Endothelial cell of umbilical vein (primary cell): Measurements from ENCODE around the gene MICAL3. TPM values are rescaled to one million over a fixed set of nuclear protein-coding genes. Genes with fewer than 3 reads are reported as not detected.

Source experiments
- BruUV-seq: library from RNA; stranded (reverse); fragments of 400-500 nt; replicated peaks from 2 replicates; lab custom pipeline; 2021; lab: Mats Ljungman, UMichigan
- CTCF ChIA-PET: fragments of 300-600, 350-600 bp; sonication (Branson Sonifier 250); formaldehyde crosslinking; loops from one replicate; lab custom pipeline; 2021; ENCODE audit warnings: antibody characterized with exemption, inconsistent platforms; lab: Charles Lee
- POLR2A ChIA-PET: fragments of 300-600, 350-600 bp; sonication (Branson Sonifier 250); formaldehyde crosslinking; loops from one replicate; lab custom pipeline; 2021; ENCODE audit warnings: antibody characterized with exemption, inconsistent platforms; lab: Charles Lee
- DNase-seq: peaks from one replicate; pipeline ENCODE4 v3.0.0-alpha.2; 2011; ENCODE audit warnings: low read depth, low spot score
- FAIRE-seq: peaks from 2 replicates; lab custom pipeline; 2011; peaks lifted over from hg19 to GRCh38; lab: Jason Lieb, UNC
- H2AFZ ChIP-seq: 2 replicates; pipeline ENCODE4 v1.6.0; 2012; ENCODE audit warnings: low read depth, low read length, control low read depth, inconsistent platforms
- H3K27ac ChIP-seq: 2 replicates; pipeline ENCODE4 v1.5.1; 2011; ENCODE audit warnings: low read depth, mild to moderate bottlenecking, control low read depth, low read length, moderate library complexity; ENCODE audit not compliant: insufficient read depth
- H3K27me3 ChIP-seq, 2 experiments: 2 replicates each; pipeline versions ENCODE4 v1.6.0 to v1.6.1; 2011; ENCODE audit warnings: low read length in 2 of 2, mixed read lengths in 1 of 2; ENCODE audit not compliant: control insufficient read depth in 2 of 2, insufficient read depth in 2 of 2
- H3K36me3 ChIP-seq, 2 experiments: 2 replicates in 1 of 2; 3 replicates in 1 of 2; pipeline ENCODE4 v1.5.1; 2011; ENCODE audit warnings: low read length in 2 of 2, mild to moderate bottlenecking in 1 of 2, moderate library complexity in 1 of 2; ENCODE audit not compliant: control insufficient read depth in 2 of 2, insufficient read depth in 2 of 2; ENCODE audit errors: extremely low read depth in 1 of 2
- H3K4me1 ChIP-seq: 3 replicates; pipeline ENCODE4 v1.5.1; 2011; ENCODE audit warnings: mild to moderate bottlenecking, low read length; ENCODE audit not compliant: control insufficient read depth, insufficient read depth; ENCODE audit errors: extremely low read depth
- H3K4me2 ChIP-seq: 2 replicates; pipeline ENCODE4 v1.6.1; 2011; ENCODE audit warnings: low read length, control low read depth, mixed read lengths; ENCODE audit not compliant: insufficient read depth
- H3K4me3 ChIP-seq, 3 experiments: fragments of 200-600 bp in 1 of 3; sonication (generic), shearing (Covaris generic) in 1 of 3; replicated peaks in 1 of 3; 2 replicates each; pipeline ENCODE4 v1.5.1; 2011 to 2016; ENCODE audit warnings: control low read depth in 3 of 3, low read length in 3 of 3, mild to moderate bottlenecking in 2 of 3, inconsistent platforms in 1 of 3, low read depth in 1 of 3, moderate library complexity in 1 of 3; ENCODE audit not compliant: insufficient read depth in 1 of 3
- H3K79me2 ChIP-seq: 2 replicates; pipeline ENCODE4 v1.6.0; 2012; ENCODE audit warnings: low read length, inconsistent platforms; ENCODE audit not compliant: control insufficient read depth, insufficient read depth
- H3K9ac ChIP-seq: replicated peaks from 2 replicates; pipeline ENCODE3; 2011; ENCODE audit warnings: low read length, control low read depth; ENCODE audit not compliant: insufficient read depth; ENCODE audit errors: extremely low read depth
- H3K9me1 ChIP-seq: replicated peaks from 3 replicates; pipeline ENCODE4 v1.6.0; 2011; ENCODE audit warnings: mild to moderate bottlenecking, low read length; ENCODE audit not compliant: control insufficient read depth, insufficient read depth; ENCODE audit errors: extremely low read depth
- H3K9me3 ChIP-seq: replicated peaks from 2 replicates; pipeline ENCODE4 v1.5.1; 2012; ENCODE audit warnings: low read length, inconsistent platforms; ENCODE audit not compliant: control insufficient read depth, insufficient read depth
- H4K20me1 ChIP-seq: replicated peaks from 2 replicates; pipeline ENCODE3; 2011; ENCODE audit warnings: mild to moderate bottlenecking, low read length; ENCODE audit not compliant: control insufficient read depth, insufficient read depth; ENCODE audit errors: extremely low read depth
- CTCF ChIP-seq, 2 donors: IDR thresholded peaks; 1 replicate in 1 of 2; 2 replicates in 1 of 2; pipeline ENCODE4 v1.5.1; 2011; ENCODE audit warnings: low read length in 2 of 2, mild to moderate bottlenecking in 2 of 2, moderate library complexity in 2 of 2, control low read depth in 1 of 2, inconsistent platforms in 1 of 2, low read depth in 1 of 2; ENCODE audit not compliant: insufficient read depth in 1 of 2; ENCODE audit errors: extremely low read depth in 1 of 2
- EZH2 ChIP-seq: IDR thresholded peaks from 2 replicates; pipeline ENCODE4 v1.6.1; 2012; ENCODE audit warnings: borderline replicate concordance, low read depth, mild to moderate bottlenecking, moderate library complexity, low read length, inconsistent platforms; ENCODE audit not compliant: severe bottlenecking
- GATA2 ChIP-seq: IDR thresholded peaks from 2 replicates; pipeline ENCODE4 v1.7.0; 2011; ENCODE audit warnings: low read depth, mild to moderate bottlenecking, moderate library complexity, mixed read lengths, low read length; ENCODE audit not compliant: insufficient read length, insufficient read depth
- MYC ChIP-seq: IDR thresholded peaks from one replicate; pipeline ENCODE4 v1.6.1; 2011; ENCODE audit warnings: mild to moderate bottlenecking, low read depth, low read length
- dilution Hi-C: fragments of 300-500 bp; cut with MboI; formaldehyde crosslinking; loops from one replicate; pipeline ENCODE4 v1.15.0; 2019; ENCODE audit warnings: low sequenced_read_pairs; ENCODE audit not compliant: extremely low pct_ligation_motif_present
- intact Hi-C: fragments of 100-400 bp; cut with micrococcal nuclease; formaldehyde crosslinking; loops from one replicate; pipeline ENCODE4 v1.10.0; 2022
- polyA plus RNA-seq, 4 experiments: library from polyadenylated mRNA; depleted of rRNA in 3 of 4; stranded (reverse) in 3 of 4; unstranded in 1 of 4; fragments of >200 nt; gene quantifications; 2 replicates each; pipeline versions ENCODE4 v1.2.1 to v1.2.3, GENCODE V29; 2011 to 2012; ENCODE audit warnings: missing spikeins in 1 of 4
- total RNA-seq: library from RNA; stranded (reverse); gene quantifications from 2 replicates; pipeline ENCODE4 v1.2.3, GENCODE V29; 2021

Gene MICAL3
- total and polyA plus RNA-seq, 2 donors (not counting 3 experiments of a cell fraction or from before 2014, with no cell fraction given), result 14.5 to 63.7 TPM

GRCh38 chr22:17973217-17973616 is 51.1 kb downstream of the MICAL3 start:
- intact Hi-C loops (no loop called here), dilution Hi-C loops (no loop called here)
- ChIA-PET CTCF (interaction anchor here (2.0 kb wide), 1 partner anchor 62 kb away, joined by 5 read pairs; no protein-coding TSS in a partner anchor), POLR2A (no interaction called here)
- Histone ChIP-seq H3K27ac (no peak overlapping the region), H3K36me3 (no peaks in the 10 kb centered on the region), H4K20me1 (no peaks in the 10 kb centered on the region), H3K4me3 (no peak overlapping the region), H3K9ac (no peak overlapping the region), H3K27me3 (no peaks in the 10 kb centered on the region), H3K79me2 (peaks cover 76% of the 10 kb centered on the region), H3K9me3 (no peaks in the 10 kb centered on the region), H3K9me1 (no peaks in the 10 kb centered on the region), H2AFZ (no peak overlapping the region), H3K4me2 (no peak overlapping the region), H3K4me1 (peaks cover 31% of the 10 kb centered on the region)
- no peak for TF ChIP-seq CTCF (IDR thresholded peaks at IDR 0.05; ENCODE audit: extremely low read depth in 1 of 2, insufficient read depth in 1 of 2, low read depth in 1 of 2, low read length in 2 of 2)
- TF ChIP-seq MYC, result no peak
- no peak for TF ChIP-seq GATA2
- no peak for TF ChIP-seq EZH2
- BruUV-seq, result no TSS peak
- FAIRE-seq (no peak), DNase-seq (no peak)
